Right lobe of liver (tissue), 4 donors: ENCODE results near the gene RPGRIP1.
"Not testable (repeated sequence)": the region's sequence is repeated elsewhere in the genome, so short reads cannot be mapped to it uniquely, and the experiment has no call there.

Experiments
- POLR2A ChIP-seq: fragments of 450-650 bp; IDR thresholded peaks from one replicate; pipeline ENCODE4 v1.6.1; 2017; ENCODE audit warnings: antibody characterized with exemption, mild to moderate bottlenecking
- TF ChIP-seq, protein P1 (sequence below), 4 donors: fragments of 200-600 bp in 3 of 4; fragments of 450-650 bp in 1 of 4; IDR thresholded peaks; one replicate each; pipeline versions ENCODE4 v1.5.1 to v1.8.0; 2016 to 2022; ENCODE audit warnings: antibody characterized with exemption in 4 of 4, mild to moderate bottlenecking in 2 of 4
- donor health status: DM: no; HTN: no; CAD: no.
- donor health status: DM: no; HTN: no; CAD: no.
- donor health status: DM: no; HTN: yes; CAD: no.

GRCh38 chr14:21256102-21256447, 23.8 kb upstream of the RPGRIP1 start:
- TF ChIP-seq, protein P1, sequence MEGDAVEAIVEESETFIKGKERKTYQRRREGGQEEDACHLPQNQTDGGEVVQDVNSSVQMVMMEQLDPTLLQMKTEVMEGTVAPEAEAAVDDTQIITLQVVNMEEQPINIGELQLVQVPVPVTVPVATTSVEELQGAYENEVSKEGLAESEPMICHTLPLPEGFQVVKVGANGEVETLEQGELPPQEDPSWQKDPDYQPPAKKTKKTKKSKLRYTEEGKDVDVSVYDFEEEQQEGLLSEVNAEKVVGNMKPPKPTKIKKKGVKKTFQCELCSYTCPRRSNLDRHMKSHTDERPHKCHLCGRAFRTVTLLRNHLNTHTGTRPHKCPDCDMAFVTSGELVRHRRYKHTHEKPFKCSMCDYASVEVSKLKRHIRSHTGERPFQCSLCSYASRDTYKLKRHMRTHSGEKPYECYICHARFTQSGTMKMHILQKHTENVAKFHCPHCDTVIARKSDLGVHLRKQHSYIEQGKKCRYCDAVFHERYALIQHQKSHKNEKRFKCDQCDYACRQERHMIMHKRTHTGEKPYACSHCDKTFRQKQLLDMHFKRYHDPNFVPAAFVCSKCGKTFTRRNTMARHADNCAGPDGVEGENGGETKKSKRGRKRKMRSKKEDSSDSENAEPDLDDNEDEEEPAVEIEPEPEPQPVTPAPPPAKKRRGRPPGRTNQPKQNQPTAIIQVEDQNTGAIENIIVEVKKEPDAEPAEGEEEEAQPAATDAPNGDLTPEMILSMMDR (IDR thresholded peaks at IDR 0.05) = not testable (repeated sequence)
- not testable (repeated sequence) for TF ChIP-seq POLR2A
